GM12874 (cell line): ENCODE results near the gene SSTR1.

Experiments
- CTCF ChIP-seq: IDR thresholded peaks from 2 replicates; pipeline ENCODE4 v1.5.1; 2011; ENCODE audit warnings: low read depth, mild to moderate bottlenecking, control low read depth, low read length, moderate library complexity; ENCODE audit not compliant: insufficient read depth

SSTR1 gene

DNA sequence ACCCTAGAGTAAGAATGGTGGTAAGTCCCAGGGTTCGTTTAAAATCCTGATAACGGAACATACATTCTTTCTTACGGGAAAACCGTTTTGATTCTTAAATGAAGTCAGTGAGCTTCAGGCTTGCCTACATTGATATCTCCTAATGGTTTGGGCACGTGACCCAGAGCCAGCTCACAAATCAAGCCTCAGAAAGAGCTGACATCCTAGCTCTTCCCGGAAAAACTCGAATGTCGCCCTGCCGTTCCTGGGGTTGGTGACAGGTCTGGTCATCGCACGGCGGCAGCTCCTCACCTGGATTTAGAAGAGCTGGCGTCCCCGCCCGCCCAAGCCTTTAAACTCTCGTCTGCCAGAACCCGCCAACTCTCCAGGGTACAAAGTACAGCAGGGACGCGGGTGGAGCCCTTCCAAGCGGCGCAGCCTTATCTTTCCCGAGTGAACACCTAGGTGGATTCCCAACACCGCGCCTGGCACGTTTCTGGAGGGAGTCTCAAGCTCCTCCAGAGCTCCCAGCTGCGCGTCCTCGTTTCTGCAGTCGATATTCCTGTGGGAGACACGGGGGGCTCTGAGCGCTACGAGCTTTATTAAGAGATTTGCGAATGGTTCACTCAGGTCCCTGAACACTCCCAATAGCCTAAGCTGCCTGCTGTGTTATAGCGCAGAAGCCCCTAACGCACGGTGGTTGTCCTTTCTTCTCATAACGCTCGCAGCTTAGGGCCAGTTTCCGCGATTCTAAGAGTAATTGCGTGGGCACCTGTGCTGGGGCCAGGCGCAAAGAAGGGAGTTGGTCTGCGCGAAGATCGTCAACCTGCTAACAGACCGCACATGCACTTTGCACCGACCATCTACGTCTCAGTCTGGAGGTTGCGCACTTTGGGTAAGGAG, at the start of gene SSTR1:
TSS of gene SSTR1 (plus strand) at position 169 of the 882 bp plus-strand sequence. CDS start 1,486 bp downstream, outside the sequence.
- TF ChIP-seq CTCF: no peak

- TF ChIP-seq CTCF: no peak
These were observed 49.2 kb upstream of the SSTR1 start for GRCh38 chr14:38158468-38158867.

DNA sequence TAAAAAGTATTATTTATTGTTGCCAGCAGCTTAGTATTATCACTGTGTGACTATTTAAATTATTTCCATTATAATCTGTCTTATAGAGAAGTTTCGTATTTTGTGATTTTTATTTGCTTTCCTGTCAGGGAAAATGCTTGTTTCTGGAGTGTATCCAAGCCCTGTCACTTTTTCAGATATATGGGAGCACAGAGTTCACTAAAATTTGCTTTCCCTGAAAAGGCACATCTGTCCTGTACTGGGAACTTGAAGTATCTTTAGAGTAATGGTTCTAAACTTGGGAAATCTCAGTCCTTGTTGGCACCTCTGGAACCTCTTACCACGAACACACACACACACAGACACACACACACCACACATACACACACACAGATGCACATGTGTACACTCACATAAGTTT, 39.3 kb upstream of the SSTR1 start:
- TF ChIP-seq CTCF: no peak

DNA sequence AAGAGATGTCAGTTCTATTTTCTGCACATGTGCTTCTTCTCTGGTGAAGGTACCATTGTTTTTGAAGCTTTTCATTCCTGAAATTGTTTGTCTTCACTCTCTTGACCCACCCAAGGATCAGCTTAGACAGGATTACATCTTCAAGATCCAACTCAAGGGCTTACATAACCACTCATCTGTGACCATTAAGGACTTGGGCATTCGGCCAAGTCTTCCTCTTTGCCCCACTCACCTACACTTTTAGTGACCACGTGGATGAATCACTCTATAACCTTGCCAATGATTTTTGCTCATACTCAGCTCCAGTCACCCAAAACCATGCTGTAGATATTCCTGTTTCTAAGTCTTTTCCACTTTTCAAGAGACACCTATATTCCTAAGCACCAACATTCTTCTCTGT, 36.5 kb upstream of the SSTR1 start:
- TF ChIP-seq CTCF: no peak

GRCh38 chr14:38174711-38175110, 33.0 kb upstream of the SSTR1 start:
- no peak for TF ChIP-seq CTCF

DNA sequence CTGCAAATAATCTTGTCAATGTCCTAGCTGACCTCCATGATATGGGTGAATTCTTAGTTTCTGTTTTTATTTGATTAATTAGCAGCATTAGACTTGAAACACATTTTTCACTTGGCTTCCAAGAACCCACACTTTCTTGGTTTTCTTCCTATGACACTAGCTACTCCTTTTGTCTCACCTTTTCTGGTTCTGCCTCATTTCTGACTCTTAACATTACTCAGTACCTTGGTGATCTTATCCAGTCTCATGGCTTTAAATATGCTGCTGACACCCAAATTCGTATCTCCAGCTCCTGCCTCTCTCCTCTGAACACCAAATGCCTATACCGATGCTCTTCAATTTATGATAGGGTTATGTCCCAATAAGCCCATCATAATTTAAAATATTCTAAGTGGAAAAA, 32.0 kb upstream of the SSTR1 start:
- no peak for TF ChIP-seq CTCF

DNA sequence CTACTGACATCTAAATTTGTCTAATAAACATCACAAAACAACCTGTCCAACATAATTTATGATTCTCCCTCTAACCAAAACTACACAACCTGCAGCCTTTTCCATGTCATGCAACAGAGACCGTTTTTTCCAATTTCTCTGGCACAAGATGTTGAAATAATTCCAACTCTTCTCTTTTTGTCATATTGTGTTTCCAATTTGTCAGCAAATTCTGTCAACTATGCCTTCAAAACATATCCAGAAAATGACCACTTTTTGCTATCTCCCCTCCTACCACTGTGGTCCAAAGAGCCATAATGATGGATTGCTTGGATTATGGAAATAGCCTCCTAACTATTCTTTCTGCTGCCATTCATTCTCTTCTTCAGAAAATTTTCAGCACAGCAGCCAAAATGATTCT, 31.3 kb upstream of the SSTR1 start:
- TF ChIP-seq CTCF: no peak
